ENCODE results near the gene MVB12B. TPM values are rescaled to one million over a fixed set of nuclear protein-coding genes. Genes with fewer than 3 reads are reported as not detected.

MVB12B gene
- total RNA-seq, 2 experiments from 2014 or later, result 14.3 to 15.3 TPM

- H3K27ac Mint-ChIP-seq, result no peak overlapping the region
- CTCF ChIA-PET, result interaction anchor here (0.8 kb wide), 1 partner anchor 9 kb away, joined by 3 read pairs; no protein-coding TSS in a partner anchor
- peaks cover 0 to under 1% of the 10 kb centered on the region in 2 experiments for H3K9me3 ChIP-seq (ENCODE audit: control insufficient read depth in 1 of 2, insufficient read depth in 1 of 2, low read length in 2 of 2)
- no peaks in the 10 kb centered on the region for H3K27me3 Mint-ChIP-seq
- no peaks in the 10 kb centered on the region for H3K27me3 ChIP-seq (ENCODE audit: control insufficient read depth in 1 of 2, insufficient read depth in 2 of 2, low read length in 2 of 2)
- no peak for TF ChIP-seq CTCF (IDR thresholded peaks at IDR 0.05)
- DNase-seq (no peak), ATAC-seq (ENCODE audit: poor library complexity) (no peak)
- intact Hi-C loops (cut with DNase I, micrococcal nuclease), result no loop called here
- peaks cover 2% of the 10 kb centered on the region for H3K9me3 Mint-ChIP-seq
- H3K4me1 Mint-ChIP-seq (ENCODE audit: low read depth), result no peaks in the 10 kb centered on the region
- POLR2A ChIA-PET, result no interaction called here
- H3K36me3 Mint-ChIP-seq (ENCODE audit: low read depth), result peaks cover 63% of the 10 kb centered on the region
- no peak overlapping the region for H3K4me3 Mint-ChIP-seq
- no peak overlapping the region for H3K4me3 ChIP-seq (ENCODE audit: low read length)
- no peaks in the 10 kb centered on the region for H3K4me1 ChIP-seq (ENCODE audit: insufficient read depth, low read length)
- peaks cover 19% of the 10 kb centered on the region for H3K36me3 ChIP-seq (ENCODE audit: insufficient read depth, low read length)
- no peak overlapping the region for H3K27ac ChIP-seq (ENCODE audit: low read depth in 1 of 2, low read length in 2 of 2)
These were observed 19.4 kb downstream of the MVB12B start for GRCh38 chr9:126346031-126346430.

GRCh38 chr9:126347093-126347492, 20.5 kb downstream of the MVB12B start:
- ATAC-seq (ENCODE audit: poor library complexity) (no peak), DNase-seq (no peak)
- H3K36me3 Mint-ChIP-seq (ENCODE audit: low read depth), result peaks cover 58% of the 10 kb centered on the region
- ChIA-PET CTCF (interaction anchor here (1.2 kb wide), 1 partner anchor 13 kb away, joined by 3 read pairs; no protein-coding TSS in a partner anchor), POLR2A (no interaction called here)
- peaks cover 12% of the 10 kb centered on the region for H3K36me3 ChIP-seq (ENCODE audit: insufficient read depth, low read length)
- no peak overlapping the region for H3K4me3 ChIP-seq (ENCODE audit: low read length)
- intact Hi-C loops (cut with DNase I, micrococcal nuclease), result no loop called here
- no peaks in the 10 kb centered on the region for H3K27me3 ChIP-seq (ENCODE audit: control insufficient read depth in 1 of 2, insufficient read depth in 2 of 2, low read length in 2 of 2)
- no peak overlapping the region for H3K27ac Mint-ChIP-seq
- H3K9me3 Mint-ChIP-seq, result peaks cover 4% of the 10 kb centered on the region
- peaks cover 4 to 5% of the 10 kb centered on the region in 2 experiments for H3K9me3 ChIP-seq (ENCODE audit: control insufficient read depth in 1 of 2, insufficient read depth in 1 of 2, low read length in 2 of 2)
- H3K27me3 Mint-ChIP-seq, result no peaks in the 10 kb centered on the region
- no peak for TF ChIP-seq CTCF (IDR thresholded peaks at IDR 0.05)
- no peaks in the 10 kb centered on the region for H3K4me1 Mint-ChIP-seq (ENCODE audit: low read depth)
- H3K27ac ChIP-seq (ENCODE audit: low read depth in 1 of 2, low read length in 2 of 2), result no peak overlapping the region
- H3K4me1 ChIP-seq (ENCODE audit: insufficient read depth, low read length), result no peaks in the 10 kb centered on the region
- H3K4me3 Mint-ChIP-seq, result no peak overlapping the region

DNA sequence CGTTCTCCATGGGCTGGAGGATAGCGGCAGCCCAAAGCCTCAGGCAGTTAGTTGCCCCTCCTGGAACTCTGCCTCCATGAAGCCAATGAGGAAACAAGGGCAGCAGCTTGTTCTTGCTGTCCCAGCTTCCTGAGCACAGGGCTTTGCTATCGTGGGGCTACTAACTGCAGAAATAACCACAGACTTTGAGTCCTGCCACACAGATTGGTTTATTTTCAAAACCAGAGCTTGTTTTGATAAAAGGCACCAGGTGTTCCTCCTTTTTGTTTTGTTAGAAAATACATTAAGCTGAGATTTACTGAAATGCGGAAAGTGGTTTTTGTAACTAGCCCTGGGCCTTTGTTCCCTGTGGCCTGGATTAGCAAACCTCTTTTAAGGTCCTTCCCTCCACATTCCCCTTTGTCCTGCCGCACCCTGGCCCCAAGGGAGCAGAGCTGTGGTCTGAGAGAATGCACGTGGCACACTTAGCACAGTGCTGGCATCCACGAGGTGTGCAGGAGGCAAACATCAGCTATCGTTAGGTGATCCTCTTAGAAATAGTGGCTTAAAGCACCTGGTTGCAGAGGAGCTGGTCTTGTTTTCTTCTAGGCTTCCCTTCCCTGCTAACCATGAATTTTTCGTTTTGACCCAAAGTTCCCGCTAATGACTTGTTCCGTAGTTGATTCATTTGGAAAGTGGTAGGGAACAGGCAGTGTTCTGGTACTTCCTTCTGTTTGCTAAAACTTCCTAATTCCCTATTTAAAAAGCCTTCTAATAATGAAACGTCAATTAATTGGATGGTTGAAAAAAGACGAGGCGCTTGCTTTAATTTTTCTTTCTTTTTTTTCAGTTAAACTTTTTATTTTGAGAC, 21.5 kb downstream of the MVB12B start:
- peaks cover 9% of the 10 kb centered on the region for H3K36me3 ChIP-seq (ENCODE audit: insufficient read depth, low read length)
- Mint-ChIP-seq H3K4me1 (ENCODE audit: low read depth) (peaks cover 10% of the 10 kb centered on the region), H3K27ac (no peak overlapping the region), H3K9me3 (peaks cover 4% of the 10 kb centered on the region), H3K27me3 (no peaks in the 10 kb centered on the region), H3K36me3 (ENCODE audit: low read depth) (peaks cover 51% of the 10 kb centered on the region), H3K4me3 (no peak overlapping the region)
- no peak overlapping the region for H3K4me3 ChIP-seq (ENCODE audit: low read length)
- TF ChIP-seq CTCF (IDR thresholded peaks at IDR 0.05), result no peak
- intact Hi-C loops (cut with DNase I, micrococcal nuclease), result no loop called here
- H3K9me3 ChIP-seq (ENCODE audit: control insufficient read depth in 1 of 2, insufficient read depth in 1 of 2, low read length in 2 of 2), result peaks cover 4 to 5% of the 10 kb centered on the region in 2 experiments
- no peaks in the 10 kb centered on the region for H3K4me1 ChIP-seq (ENCODE audit: insufficient read depth, low read length)
- ATAC-seq (ENCODE audit: poor library complexity) (no peak), DNase-seq (no peak)
- ChIA-PET POLR2A (no interaction called here), CTCF (interaction anchor here (1.2 kb wide), 1 partner anchor 12 kb away, joined by 3 read pairs; no protein-coding TSS in a partner anchor)
- H3K27ac ChIP-seq (ENCODE audit: low read depth in 1 of 2, low read length in 2 of 2), result no peak overlapping the region
- H3K27me3 ChIP-seq (ENCODE audit: control insufficient read depth in 1 of 2, insufficient read depth in 2 of 2, low read length in 2 of 2), result no peaks in the 10 kb centered on the region

All from CD4-positive, alpha-beta T cell (primary cell).